HG02973 (cell line): ENCODE measurements around the gene ANKRD37.

Source experiments
- ATAC-seq: cut with Tn5 transposase; IDR thresholded peaks from one replicate; pipeline ENCODE4 v1.9.1; 2021; ENCODE audit warnings: moderate library complexity; ENCODE audit not compliant: unreplicated experiment

Gene ANKRD37

DNA sequence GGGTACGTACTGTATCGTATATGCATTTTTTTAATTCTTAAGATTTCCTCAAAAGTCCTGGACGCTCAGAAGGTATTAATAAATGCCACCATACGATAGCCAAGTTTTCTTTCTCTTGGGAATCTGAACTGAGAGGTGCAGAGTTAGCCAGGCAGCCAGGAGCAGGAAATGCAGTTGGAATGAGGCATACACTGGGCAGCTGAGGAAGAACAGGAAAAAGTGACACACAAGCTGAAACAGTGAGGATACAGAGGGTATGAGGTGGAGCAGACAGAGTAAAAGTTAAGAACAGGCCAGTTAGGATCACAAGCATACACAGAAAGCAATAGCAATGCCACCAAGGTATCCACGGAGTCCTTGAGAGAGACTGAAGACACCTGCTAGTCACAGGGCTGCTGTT, 15.8 kb downstream of the ANKRD37 start:
- ATAC-seq = no peak

DNA sequence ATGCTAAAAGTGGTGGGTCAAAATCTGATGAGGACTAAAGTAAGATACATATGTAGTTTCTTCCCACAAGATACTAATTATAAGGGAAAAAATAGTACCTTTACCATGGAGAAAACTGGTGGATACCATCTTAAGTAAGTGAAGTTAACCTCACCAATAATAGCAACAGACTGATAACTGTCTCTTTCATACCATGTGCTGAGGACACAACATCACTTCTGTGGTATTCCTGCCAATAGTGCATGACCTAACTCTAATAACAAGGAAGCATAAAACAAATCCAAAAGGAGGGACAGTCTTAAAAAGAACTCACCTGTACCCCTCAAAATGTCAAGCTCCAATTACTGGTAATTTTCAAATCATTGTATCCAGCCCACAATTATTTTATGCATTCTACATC, 20.3 kb downstream of the ANKRD37 start:
- ATAC-seq = no peak

DNA sequence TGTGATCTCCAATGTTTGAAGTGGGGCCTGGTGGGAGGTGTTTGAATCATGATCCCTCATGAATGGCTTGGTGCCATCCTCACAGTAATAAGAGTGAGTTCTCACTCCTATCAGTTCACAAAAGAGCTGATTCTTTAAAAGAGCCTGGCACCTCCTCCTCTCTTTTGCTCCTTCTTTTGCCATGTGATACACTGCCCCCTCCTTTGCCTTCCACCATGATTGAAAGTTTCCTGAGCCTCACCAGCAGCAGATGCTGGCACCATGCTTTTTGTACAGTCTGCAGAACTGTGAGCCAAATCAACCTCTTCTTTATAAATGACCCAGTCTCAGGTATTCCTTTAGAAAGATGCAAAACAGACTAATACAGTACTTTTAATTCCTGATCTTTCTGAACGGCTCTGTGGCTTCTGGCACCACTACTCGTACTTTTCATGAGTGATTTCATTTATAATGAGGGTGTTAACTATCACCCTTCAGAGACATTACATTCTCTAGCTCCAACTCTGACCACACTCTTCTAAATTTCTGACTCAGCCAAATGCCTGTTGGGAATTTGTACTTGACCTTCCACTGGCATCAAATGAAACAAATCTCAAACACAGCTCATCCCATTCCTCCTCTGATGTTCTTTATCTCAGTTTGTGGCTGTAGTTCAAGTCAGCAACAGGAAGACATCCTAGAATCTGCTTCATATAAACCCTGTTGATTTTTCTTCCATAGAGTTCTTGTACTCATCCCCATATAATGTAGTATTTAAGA, 24.9 kb downstream of the ANKRD37 start:
- ATAC-seq = no peak

DNA sequence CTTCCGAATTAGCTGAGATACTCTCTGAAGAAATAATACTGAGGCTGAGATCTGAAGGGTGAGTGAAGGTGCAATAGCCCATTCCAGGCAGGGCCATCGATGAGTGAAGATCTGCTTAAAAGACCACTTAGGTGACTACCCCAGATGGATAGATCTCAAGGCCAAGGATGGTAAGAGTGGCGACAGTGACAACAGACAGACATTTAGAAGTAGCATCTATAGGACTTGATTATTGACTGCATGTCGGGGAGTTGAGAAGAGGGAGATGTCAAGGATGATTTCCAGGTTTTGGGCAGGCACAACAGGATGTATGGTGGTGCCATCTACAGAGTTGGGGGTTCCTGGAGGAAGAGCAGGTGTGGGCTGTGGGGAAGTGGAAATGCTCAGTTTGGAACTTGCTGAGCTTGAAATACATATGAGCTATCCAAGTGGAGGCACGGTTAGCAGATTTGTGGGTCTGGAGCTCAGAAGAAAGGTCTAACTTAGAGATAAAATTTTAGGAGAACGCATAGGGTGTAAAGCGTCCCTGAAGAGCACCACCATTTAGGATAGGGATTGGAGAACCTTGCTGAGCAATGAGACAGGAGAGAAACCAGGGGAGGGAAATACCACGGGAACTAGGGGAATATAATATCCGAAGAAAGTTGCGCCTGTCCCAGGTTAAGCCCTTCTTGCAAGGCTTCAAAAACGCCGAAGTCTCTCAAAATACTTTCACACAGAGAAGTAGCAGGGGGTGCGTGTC, 28.4 kb downstream of the ANKRD37 start:
- ATAC-seq = no peak

DNA sequence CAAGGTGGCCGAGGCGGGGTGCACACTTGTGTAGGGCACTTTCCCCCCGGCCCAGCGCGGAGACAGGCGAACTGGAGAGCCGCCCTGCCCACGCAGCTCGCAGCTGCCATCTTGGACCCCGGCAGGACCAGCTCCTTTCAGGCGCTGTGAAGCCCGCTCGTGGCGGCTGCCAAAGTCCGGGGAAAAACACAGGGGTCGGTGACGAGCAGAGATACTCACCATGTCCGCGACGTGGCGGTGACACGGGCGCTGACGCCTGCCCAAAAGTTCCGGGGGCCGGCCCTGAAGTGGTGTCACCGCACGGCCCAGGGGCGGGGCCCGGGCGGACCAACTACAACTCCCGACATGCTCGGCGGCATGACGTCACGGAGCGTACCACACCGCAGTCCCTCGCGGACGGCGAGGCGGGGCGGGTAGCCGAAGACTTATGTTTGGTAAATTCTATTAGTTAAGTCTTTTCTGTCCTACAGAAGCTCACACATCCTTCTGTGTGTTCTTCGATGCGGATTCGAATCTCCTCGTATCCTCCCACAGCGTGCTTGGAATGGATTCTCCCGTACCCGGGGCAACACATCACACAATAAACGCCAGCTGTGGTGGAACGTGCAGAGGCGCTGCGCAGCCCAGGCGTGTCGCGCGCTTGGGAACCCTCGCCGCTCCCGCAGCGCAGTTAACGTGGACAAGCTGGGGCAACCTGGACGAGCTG, 29.2 kb downstream of the ANKRD37 start, which contains the start of gene UFSP2:
TSS of gene UFSP2 (minus strand) at position 318 of the 706 bp plus-strand sequence. CDS start at position 222, 96 bp downstream.
- ATAC-seq = peak; percentile 91

DNA sequence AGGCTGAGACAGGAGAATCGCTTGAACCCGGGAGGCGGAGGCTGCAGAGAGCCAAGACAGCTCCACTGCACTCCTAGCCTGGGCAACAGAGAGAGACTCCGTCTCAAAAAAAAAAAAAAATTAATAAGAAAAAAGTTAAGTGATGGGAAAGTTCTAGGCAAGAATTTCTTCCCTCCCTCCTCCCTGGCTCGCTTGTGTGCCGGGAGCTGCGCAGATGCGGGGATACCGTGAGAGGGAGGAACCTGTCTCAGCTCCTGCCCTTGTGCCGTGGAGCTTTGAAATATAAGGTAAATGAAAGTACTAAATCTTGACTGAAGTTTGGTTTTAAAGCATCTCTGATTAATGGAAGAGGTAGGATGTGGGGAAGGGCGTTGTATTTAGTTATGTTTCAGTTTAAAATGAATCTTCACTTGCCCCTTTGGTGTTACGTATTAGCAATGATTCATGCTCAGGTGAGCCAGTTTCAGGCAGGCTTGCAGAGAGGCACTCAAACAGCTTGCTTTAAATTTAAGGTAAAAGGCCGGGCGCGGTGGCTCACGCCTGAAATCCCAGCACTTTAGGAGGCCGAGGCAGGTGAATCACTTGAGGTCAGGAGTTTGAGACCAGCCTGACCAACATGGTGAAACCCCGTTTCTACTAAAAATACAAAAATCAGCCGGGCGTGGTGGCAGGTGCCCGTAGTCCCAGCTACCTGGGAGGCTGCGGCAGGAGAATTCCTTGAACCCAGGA, 30.5 kb downstream of the ANKRD37 start:
- no peak for ATAC-seq

DNA sequence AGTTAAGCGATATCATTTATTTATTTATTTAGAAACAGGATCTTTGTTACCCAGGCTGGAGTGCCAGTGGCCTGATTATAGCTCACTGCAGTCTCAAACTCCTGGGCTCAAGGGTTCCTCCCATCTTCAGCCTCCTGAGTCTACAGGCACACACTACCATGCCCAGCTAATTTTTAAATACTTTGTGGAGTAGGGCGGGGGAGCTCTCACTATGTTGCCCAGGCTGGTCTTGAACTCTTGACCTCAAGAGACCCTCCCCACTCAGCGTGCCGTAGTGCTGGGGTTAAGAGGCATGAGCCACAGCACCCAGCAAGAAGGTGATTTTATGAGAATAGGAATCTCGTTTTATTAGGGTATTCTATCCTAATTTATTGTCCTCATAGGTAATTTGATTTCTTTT, 33.0 kb downstream of the ANKRD37 start:
- ATAC-seq = no peak

DNA sequence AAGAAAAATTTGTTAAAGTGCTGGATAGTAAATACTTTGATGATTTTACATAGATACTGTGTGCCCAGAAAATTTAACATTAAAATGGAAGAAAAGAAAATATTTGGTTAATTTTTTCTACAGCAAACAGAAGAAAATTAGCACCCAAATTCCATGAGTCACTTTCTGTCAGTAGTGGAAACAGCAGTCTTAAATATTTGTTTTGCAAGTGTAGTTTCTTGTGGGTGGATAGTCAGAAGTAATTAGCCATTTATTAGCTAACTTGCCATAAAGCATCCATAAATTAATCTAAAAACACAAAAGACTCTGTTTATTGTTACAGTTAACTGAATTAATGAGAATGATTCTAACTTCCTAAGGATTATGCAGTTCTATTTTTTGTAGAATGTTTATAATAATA, 38.8 kb downstream of the ANKRD37 start:
- no peak for ATAC-seq

DNA sequence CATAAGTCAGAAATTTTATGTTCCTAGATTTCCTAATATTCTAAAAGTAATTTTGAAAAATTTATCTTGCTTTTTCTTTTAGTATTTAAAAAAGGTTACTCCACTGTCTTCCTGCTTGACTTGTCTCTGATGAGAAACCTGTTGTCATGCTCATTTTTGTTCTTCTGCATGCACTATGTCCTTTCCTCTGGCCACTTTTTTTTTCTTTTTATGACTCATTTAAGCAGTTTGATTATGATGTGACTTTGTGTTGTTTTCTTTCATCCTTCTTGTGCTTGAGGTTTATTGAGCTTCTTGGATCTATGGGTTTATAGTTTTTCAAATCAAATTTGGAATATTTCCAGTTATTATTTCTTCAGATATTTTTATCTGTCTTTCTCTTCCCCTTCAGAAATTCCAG, 41.2 kb downstream of the ANKRD37 start:
- ATAC-seq = no peak

DNA sequence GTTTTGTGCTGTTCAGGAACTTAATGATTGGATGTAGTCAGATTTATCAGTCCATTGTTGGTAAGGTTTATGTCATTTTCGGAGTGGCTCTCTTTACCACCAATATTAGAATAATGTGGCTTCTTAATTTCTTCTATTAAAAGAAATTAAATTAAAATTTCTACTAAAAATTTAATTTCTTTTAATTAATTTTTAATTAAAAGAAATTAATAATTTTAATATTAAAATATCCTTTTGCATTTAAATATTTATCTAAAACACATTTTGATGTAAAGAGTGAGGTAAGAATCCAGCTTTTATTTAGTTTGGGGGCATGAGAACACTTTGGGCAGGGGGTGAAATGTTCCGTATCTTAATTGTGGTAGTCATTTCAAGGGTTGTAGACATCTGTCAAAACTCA, 44.8 kb downstream of the ANKRD37 start:
- ATAC-seq = no peak

DNA sequence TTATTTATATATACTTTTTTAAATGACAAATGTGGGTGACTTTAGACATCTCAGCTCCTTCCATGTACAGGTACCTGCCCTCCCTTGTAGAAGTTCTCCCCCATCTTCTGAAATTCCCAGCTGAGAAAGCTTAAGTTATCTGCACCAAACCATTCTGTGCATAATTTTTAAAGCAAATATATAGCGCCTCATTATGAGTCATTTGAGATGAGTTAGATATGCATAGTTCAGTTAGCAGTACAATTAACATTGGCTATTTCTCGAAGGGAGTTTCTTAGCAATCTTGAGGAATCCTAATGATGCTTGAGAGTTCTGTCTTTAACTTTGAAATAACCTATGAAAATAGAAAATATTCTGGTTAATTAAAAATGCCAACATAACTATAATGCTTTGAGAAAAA, 48.6 kb downstream of the ANKRD37 start:
- no peak for ATAC-seq
